Choroid plexus epithelial cell (primary cell): ENCODE data around the gene CARD14.
A peak's percentile ranks its signal among the peaks of the same experiment; 100 is the strongest.

Source experiments
- DNase-seq: peaks from one replicate; pipeline ENCODE4 v3.0.0-alpha.2; 2010; ENCODE audit warnings: low read depth
- H3K4me3 ChIP-seq: 2 replicates; pipeline ENCODE4 v1.5.1; 2011; ENCODE audit warnings: low read depth, mild to moderate bottlenecking, control low read depth, low read length, moderate library complexity
- TF ChIP-seq, protein P1 (sequence below): conservative IDR thresholded peaks from 2 replicates; pipeline ENCODE4 v1.5.1; 2011; ENCODE audit warnings: low read depth, mild to moderate bottlenecking, control low read depth, inconsistent platforms, low read length, moderate library complexity

Gene CARD14

DNA sequence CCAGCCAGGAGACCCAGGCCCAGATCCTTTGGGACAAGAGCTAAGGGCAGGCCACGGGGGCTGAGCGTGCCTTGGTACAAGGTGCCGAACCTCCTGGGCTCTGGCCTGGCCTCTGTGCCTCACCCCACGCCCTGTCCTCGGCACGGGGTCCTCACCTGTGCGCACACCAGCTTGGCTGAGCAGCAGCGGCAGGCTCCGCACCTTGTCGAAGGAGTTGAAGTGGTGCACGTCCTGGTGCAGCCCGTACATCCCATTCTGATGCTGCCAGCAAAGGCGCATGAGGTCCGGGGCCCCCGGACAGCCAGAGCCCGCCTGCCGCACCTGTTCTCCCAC lies 45.0 kb downstream of the CARD14 start:
- DNase-seq = no peak
- H3K4me3 ChIP-seq = no peak overlapping the region
- TF ChIP-seq, protein P1, sequence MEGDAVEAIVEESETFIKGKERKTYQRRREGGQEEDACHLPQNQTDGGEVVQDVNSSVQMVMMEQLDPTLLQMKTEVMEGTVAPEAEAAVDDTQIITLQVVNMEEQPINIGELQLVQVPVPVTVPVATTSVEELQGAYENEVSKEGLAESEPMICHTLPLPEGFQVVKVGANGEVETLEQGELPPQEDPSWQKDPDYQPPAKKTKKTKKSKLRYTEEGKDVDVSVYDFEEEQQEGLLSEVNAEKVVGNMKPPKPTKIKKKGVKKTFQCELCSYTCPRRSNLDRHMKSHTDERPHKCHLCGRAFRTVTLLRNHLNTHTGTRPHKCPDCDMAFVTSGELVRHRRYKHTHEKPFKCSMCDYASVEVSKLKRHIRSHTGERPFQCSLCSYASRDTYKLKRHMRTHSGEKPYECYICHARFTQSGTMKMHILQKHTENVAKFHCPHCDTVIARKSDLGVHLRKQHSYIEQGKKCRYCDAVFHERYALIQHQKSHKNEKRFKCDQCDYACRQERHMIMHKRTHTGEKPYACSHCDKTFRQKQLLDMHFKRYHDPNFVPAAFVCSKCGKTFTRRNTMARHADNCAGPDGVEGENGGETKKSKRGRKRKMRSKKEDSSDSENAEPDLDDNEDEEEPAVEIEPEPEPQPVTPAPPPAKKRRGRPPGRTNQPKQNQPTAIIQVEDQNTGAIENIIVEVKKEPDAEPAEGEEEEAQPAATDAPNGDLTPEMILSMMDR = no peak

DNA sequence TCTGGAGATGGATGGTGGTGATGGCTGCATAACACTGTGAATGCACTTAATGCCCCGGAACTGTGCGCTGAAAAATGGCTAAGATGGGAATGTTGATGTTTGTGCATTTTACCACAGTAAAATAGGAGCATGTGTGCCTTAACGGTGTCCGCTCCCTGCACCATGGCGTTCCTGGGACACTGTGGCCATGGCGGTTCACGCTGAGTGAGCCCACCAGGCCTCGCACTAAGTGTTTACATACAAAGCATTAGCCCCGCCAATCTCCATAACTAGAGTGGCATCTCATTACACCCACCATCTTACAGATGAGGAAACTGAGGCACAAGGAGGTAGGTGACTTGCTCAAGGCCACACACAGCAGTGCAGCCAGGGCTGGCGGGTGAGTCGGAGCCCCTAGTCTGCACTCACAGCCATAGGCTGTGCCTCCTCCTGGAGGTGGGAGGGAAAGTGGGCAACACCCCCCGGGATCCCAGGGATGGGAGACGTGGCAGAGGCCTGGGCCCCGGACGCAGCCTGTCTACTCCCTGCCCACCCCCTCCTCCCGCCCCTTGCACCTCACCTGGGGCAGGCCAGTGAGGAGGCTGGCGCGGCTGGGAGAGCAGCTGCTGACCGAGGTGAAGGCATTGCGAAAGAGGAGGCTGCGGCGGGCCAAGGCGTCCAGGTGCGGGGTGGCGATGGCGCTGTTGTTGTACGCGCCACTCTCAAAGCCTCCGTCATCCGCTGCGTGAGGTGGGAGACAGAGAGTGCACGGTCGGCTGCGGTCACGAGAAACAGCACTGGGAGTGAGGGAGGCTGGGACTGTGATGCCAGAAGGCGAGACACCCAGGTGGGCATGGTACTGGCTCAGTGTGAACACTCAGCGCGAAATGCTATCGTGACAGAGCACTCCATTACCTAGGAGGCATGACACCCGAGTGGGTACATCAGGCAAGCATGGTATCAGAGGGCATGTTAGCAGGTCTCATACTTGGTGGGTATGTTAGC lies 46.9 kb downstream of the CARD14 start:
- no peak for DNase-seq
- no peak overlapping the region for H3K4me3 ChIP-seq
- TF ChIP-seq, protein P1 = no peak

DNA sequence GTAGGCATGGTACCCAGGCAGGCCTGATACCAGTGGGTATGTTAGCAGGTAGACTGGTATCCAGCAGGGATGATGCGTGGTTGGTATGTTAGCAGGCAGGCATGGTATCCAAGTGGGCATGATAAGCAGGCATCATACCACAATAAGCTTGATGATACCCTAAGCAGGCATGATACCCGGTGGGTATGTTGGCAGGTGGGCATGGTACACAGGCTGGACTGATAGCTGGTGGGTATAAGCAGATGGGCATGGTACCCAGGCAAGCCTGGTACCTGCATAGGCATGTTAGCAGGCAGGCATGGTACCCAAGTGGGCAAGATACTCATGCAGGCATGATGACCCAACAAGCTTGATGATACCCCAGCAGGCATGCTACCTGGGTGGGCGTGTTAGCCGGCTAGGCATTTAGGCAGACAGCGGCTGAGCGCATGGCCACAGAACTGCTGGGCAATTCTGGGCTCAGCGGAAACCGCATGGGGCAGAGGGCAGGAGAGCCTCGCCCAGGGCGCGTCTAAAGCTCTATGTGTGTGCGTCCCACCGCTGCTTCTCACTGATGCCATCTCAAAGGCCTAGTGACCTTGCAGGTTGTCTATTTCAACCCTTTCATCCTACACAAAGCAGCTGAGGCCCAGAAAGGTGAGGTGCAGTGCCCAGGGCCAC lies 48.0 kb downstream of the CARD14 start:
- no peak overlapping the region for H3K4me3 ChIP-seq
- TF ChIP-seq, protein P1 = no peak
- no peak for DNase-seq

DNA sequence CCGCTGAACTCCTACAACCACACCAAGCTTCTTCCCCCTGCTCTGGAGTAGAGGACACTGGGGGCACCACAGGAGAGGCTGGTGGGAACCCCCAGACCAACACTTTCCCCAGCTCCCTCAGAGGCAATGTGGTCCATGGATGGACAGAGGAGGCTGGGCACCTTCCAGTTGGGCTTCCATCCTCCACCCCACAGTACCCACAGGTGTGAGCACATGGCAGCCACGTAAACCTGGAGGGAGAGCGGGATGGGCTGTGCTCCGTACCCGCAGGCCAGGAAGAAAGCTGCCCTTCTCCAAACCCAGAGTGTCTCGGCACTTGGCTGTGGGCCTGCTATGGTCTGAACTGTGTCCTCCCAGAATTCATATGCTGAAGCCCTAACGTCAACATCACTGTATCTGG lies 48.6 kb downstream of the CARD14 start:
- DNase-seq = no peak
- TF ChIP-seq, protein P1 = no peak
- no peak overlapping the region for H3K4me3 ChIP-seq

GRCh38 chr17:80219013-80219762 lies 49.4 kb downstream of the CARD14 start:
- peak overlapping the region; percentile 80 for H3K4me3 ChIP-seq
- DNase-seq = peak; percentile 64
- TF ChIP-seq, protein P1 = no peak

DNA sequence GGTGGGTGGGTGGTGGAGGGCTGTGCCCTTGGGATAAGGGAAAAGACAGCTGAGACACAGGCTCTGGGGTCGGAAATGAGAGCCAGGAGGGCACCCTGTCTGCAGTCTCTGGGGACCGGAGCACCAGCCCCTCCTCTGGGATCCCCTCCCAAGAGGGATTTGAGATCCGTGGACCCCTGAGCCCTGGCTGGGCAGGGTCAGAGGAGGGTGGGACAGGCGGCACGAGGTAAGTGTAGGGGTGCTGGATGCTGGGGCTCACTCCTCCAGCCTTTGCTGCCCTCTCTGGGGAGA lies 49.9 kb downstream of the CARD14 start:
- DNase-seq = peak; percentile 1
- TF ChIP-seq, protein P1 = no peak
- H3K4me3 ChIP-seq = peak overlapping the region; percentile 80
